ENCODE results near the gene CCDC188.

CCDC188 gene

GRCh38 chr22:20137113-20137512 lies 13.7 kb downstream of the CCDC188 start:
- in situ Hi-C loops (cut with HindIII; ENCODE audit: low sequenced_read_pairs), result no loop called here

GRCh38 chr22:20136603-20136873 lies 14.3 kb downstream of the CCDC188 start:
- in situ Hi-C loops (cut with HindIII; ENCODE audit: low sequenced_read_pairs), result no loop called here

DNA sequence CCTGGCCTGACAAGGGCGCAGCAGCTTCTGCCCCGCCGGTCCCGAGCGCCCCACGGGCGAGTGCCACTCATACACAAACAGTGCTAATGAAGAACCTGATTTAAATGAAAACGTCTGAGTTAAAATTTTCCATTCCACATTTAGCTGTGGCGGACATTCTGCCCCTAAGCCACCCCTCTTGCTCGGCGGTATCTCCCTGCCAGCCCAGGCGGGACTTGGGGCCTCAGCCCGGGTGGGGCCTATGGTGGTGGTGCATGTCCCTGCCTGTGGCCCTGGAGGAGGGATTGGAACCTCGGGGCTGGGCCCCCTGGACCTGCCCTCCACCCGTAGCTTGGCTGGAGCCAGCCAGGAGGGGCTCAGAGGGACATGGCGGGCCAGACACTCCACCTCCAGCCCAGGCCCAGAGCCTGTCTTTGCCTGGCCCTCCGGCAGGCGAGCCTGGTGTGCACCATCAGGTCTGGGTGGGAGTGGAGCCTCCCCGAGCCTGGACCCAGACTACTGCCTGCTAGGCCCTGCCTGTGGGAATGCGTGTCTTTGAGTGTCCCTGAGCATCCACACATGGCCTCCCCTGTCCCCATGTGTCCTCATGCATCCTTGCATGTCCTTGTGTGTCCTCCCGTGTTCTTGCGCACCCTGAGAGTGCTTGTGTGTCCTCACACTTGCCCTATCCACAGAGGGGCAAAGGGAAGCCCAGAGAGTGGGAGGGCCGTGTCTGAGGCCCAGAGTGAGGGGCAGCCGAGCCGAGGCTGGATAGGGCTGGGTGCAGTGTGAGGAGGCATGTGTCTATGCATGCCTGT lies 14.9 kb downstream of the CCDC188 start:
- in situ Hi-C loops (cut with HindIII; ENCODE audit: low sequenced_read_pairs), result no loop called here

GRCh38 chr22:20135265-20135664 lies 15.6 kb downstream of the CCDC188 start:
- in situ Hi-C loops (cut with HindIII; ENCODE audit: low sequenced_read_pairs), result no loop called here

DNA sequence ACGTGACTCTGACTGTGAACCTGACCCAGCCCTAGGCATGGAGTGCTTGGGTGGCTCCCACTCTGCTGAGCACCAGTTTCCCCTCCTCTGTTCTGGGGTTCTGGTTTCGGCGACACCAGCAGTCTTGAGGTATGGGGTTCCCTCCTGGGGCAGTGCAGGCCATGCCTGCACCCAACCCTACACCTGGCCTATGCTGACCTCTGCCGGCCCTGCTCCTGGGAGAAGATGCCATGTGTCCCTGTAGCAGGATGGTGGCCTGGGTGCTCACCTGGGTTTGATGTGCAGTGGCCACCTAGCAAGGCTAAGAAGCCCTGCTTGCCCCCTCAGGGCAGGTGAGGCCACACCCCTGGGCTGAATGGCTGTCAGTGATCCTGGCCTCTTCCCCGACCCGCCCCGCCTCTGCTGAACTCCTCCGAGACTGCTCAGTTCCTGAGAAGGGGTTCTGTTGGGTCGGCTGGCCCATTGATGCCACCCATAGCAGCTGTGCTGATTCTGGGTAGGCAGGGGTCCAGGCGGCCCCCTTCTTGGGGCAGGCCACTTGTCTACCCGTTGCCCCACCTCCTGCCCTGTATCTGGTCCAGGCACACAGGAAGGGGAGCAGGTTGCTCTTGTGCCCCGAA lies 16.8 kb downstream of the CCDC188 start:
- in situ Hi-C loops (cut with HindIII; ENCODE audit: low sequenced_read_pairs), result no loop called here

DNA sequence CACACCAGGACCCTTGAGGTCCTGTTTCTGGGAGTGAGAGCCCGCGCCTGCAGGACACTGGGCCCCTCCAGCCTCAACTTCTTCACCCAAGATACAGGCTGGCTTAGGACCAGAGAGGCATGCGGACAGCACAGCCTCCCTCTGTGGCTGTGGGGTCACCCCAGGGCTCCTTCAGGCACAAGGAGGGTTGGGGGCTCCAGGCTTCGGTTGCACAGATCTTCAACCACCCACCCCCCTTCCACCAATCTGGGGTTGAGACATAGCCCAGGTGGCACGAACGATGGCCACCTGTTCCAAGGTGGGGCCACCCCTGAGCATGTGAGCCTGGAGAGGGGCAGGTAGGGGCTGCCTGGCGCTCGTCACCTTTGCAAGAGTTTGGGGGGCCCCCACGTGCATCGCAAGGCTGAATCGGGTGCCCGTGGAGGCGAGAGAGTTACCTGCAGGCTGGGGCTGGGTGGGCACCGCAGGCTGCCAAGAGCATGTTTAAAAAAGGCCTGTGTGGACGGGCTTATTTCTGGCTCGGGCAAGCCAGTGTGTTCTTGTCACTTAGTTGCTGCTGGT lies 18.1 kb downstream of the CCDC188 start:
- in situ Hi-C loops (cut with HindIII; ENCODE audit: low sequenced_read_pairs), result no loop called here

DNA sequence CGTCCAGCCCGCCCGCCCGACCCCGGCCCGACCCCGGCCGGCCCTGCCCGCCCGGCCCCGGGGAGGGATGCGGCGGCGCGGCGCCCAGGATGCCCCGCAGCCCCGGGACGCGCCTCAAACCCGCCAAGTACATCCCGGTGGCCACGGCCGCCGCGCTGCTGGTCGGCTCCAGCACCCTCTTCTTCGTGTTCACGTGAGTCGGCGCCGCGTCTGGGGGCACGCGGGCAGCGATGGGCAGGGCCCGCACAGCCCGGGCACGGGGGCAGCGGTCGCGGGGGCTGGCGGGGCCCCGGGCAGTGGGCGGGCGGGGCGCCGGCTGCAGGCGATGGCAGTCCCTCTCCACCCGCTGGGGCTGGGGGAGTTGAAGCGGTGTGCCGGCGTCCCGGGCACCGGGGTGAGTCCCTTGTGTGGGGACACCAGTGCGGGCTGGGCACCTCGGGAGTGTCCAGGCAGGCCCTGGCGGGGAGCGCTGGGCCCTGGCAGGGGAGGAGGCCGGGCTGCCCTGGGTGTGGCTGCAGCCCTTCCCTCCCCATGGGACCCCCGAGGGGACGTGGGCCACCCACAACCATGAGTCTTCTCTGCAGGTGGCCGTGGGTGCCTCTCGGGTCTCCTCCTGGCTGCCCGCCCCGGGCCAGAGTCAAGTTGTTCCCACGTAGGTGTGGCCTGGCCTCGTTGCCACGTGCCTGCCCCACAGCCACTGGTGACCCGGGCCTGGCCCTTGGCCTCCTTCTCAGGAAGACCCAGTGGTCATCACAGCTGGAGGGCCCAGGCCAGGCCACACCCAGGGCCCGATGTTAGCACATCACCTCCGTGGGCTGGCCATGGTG lies 18.8 kb downstream of the CCDC188 start:
- in situ Hi-C loops (cut with HindIII; ENCODE audit: low sequenced_read_pairs), result no loop called here

GRCh38 chr22:20131597-20131858 lies 19.3 kb downstream of the CCDC188 start, which contains the start of gene ZDHHC8:
TSS of gene ZDHHC8 (plus strand) at chr22:20131804. CDS start at chr22:20131948, 144 bp downstream.
- in situ Hi-C loops (cut with HindIII; ENCODE audit: low sequenced_read_pairs), result no loop called here

GRCh38 chr22:20130731-20131596 lies 19.9 kb downstream of the CCDC188 start:
- in situ Hi-C loops (cut with HindIII; ENCODE audit: low sequenced_read_pairs), result no loop called here

DNA sequence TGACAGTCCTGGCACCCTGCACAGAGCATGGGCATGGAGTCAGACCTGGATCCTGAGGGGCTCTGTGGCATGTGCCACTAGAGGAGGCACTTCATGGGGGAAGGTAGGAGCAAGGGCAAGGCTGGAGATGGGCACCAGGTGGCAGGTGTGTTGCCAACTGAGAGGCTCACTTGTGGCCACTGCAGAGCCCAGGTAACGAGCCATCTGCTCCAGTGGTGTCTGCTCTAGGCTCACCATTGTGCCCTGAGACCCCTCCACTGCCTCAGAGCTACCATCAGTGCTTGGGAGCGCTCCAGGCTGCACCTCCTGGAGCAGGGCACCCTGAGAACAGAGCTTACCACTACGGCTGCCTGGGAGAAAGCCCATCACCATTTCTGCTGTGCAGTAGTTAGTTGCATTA lies 20.5 kb downstream of the CCDC188 start:
- in situ Hi-C loops (cut with HindIII; ENCODE audit: low sequenced_read_pairs), result no loop called here

- in situ Hi-C loops (cut with HindIII; ENCODE audit: low sequenced_read_pairs), result no loop called here
These were observed 21.2 kb downstream of the CCDC188 start for GRCh38 chr22:20129747-20130014.

- in situ Hi-C loops (cut with HindIII; ENCODE audit: low sequenced_read_pairs), result no loop called here
These were observed 21.7 kb downstream of the CCDC188 start for GRCh38 chr22:20128902-20129746.

DNA sequence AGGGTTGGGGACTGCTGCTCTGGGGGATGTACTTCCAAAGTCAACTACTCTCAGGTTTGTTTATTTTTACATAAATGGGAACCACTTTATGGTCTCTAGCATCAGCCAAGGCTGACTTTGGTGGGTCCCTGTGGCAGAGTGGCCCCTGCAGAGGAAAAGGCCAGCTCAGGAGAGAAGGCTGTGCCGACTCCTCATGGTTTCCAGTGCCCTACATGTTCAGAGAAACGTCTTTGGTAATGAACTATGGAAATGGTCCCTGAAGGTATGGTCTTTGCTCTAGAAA lies 22.3 kb downstream of the CCDC188 start:
- in situ Hi-C loops (cut with HindIII; ENCODE audit: low sequenced_read_pairs), result no loop called here

- in situ Hi-C loops (cut with HindIII; ENCODE audit: low sequenced_read_pairs), result no loop called here
These were observed 22.8 kb downstream of the CCDC188 start for GRCh38 chr22:20127869-20128618.

GRCh38 chr22:20127318-20127868 lies 23.5 kb downstream of the CCDC188 start:
- in situ Hi-C loops (cut with HindIII; ENCODE audit: low sequenced_read_pairs), result no loop called here

DNA sequence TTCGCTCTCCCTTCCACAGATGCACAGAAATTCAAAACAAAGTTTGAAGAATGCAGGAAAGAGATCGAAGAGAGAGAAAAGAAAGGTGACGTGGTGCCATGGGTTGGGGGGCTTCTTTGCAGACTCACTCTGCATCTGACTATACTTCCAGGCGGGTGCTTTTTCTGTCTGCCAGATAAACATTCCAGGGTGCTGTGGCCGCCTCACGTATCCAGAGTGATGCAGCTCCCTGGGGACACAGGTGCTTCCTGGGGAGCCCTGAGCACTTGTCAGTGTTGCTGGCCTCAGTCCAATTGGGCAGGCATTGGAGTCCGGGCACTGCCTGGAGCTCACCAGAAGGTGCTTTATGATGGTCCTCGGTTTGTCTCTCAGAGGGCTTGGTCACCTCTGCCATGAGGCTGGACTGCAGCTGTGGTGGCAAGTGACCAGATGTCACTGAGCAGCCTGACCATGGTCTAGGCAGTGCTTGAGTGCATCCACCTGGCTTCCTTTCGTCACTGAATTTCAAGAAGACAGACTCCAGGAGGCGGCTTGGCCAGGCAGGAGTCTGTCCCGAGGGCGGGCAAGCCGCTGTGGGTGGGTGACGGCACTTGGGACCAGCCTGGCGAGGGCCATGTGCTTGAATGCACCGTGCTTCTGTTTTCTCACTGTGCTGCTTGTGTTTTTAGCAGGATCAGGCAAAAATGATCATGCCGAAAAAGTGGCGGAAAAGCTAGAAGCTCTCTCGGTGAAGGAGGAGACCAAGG lies 24.4 kb downstream of the CCDC188 start:
- in situ Hi-C loops (cut with HindIII; ENCODE audit: low sequenced_read_pairs), result no loop called here

DNA sequence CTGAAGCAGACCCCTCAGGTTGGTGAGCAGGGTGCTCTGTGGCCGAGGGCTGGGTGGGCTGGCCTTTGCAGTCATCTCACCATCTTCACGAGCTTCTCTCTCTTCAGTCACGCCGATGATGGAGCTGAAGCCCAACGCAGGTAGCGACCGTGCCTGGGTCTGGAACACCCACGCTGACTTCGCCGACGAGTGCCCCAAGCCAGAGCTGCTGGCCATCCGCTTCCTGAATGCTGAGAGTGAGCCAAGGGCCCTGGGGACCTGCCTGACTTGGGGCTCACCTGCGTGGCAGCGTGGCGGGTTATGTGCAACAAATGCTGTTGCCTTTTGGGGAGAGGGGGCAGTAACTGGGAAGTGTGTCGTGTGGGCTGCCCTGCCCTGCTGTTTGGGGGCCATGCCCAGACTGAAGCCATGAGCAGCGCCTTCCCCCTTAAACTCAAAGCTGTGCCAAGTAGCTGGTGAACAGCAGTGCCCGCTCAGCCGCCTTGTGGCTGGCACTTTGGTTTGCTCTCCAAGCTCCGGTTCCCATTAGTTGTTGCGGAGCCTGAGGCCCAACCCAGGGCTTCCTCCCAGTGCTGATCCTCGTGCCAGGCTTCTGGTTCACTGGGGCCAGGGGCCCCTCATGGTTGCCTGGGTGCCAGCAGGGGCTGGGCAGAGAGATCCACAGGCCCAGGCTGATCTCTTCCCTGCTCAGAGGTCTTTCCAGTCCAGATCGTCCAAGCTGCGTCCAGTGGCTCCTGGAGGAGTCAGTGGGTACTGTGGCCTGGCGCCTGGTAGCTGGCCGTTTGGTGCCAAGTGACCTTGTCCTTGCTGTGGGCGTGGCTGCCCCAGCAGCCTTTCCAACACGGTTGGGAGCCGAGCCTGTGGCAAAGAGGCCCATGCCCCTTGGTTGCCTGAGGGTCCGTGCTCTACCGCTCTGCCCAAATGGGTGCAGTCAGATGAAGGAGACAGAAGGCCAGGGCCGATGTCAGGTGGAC lies 25.4 kb downstream of the CCDC188 start:
- in situ Hi-C loops (cut with HindIII; ENCODE audit: low sequenced_read_pairs), result no loop called here

All from endothelial cell of hepatic sinusoid (primary cell).